HepG2 (cell line): ENCODE results near the gene C20orf204. TPM values are rescaled to one million over a fixed set of nuclear protein-coding genes. Genes with fewer than 3 reads are reported as not detected.

Experiments
- ARHGAP35 ChIP-seq: sonication (generic); formaldehyde crosslinking; IDR thresholded peaks from 2 replicates; pipeline ENCODE4 v1.9.0; 2022; ENCODE audit warnings: mild to moderate bottlenecking, inconsistent platforms, moderate library complexity, missing genetic modification reagents, borderline replicate concordance
- HNF4A ChIP-seq: sonication (generic); formaldehyde crosslinking; IDR thresholded peaks from 2 replicates; pipeline ENCODE4 v1.4.0; 2020; ENCODE audit warnings: missing genetic modification reagents
- HNRNPL ChIP-seq: fragments of 200-400 bp; formaldehyde crosslinking; IDR thresholded peaks from 2 replicates; pipeline ENCODE4 v1.6.1; 2017; ENCODE audit warnings: mild to moderate bottlenecking, low read depth, low read length
- IRX3 ChIP-seq: sonication (generic); formaldehyde crosslinking; IDR thresholded peaks from 2 replicates; pipeline ENCODE4 v1.8.1; 2023; ENCODE audit warnings: mild to moderate bottlenecking, low read depth, missing genetic modification reagents, borderline replicate concordance
- KLF13 ChIP-seq: sonication (generic); formaldehyde crosslinking; IDR thresholded peaks from 2 replicates; pipeline ENCODE4 v1.4.0; 2020; ENCODE audit warnings: mild to moderate bottlenecking, missing genetic modification reagents
- KLF16 ChIP-seq, 2 experiments: sonication (generic) in 1 of 2; formaldehyde crosslinking in 1 of 2; IDR thresholded peaks; 2 replicates each; pipeline versions ENCODE4 v1.6.1 to v1.8.0; 2016 to 2023; ENCODE audit warnings: missing genetic modification reagents in 2 of 2, missing compliant biosample characterization in 1 of 2
- MZF1 ChIP-seq: sonication (generic); formaldehyde crosslinking; IDR thresholded peaks from 2 replicates; pipeline ENCODE4 v1.8.1; 2023; ENCODE audit warnings: mild to moderate bottlenecking, missing genetic modification reagents, borderline replicate concordance
- NCOR1 ChIP-seq: fragments of 200-600 bp; sonication (generic); IDR thresholded peaks from 2 replicates; pipeline ENCODE4 v1.7.0; 2017; ENCODE audit warnings: antibody characterized with exemption, low read length, borderline replicate concordance
- NR1H2 ChIP-seq: sonication (generic); formaldehyde crosslinking; IDR thresholded peaks from 2 replicates; pipeline ENCODE4 v1.8.1; 2022; ENCODE audit warnings: low read depth, missing genetic modification reagents, borderline replicate concordance
- RORA ChIP-seq: sonication (generic); formaldehyde crosslinking; IDR thresholded peaks from 2 replicates; pipeline ENCODE4 v1.5.0; 2020; ENCODE audit warnings: mild to moderate bottlenecking, missing genetic modification reagents, moderate library complexity
- SALL1 ChIP-seq: sonication (generic); formaldehyde crosslinking; IDR thresholded peaks from 2 replicates; pipeline ENCODE4 v1.8.0; 2022; ENCODE audit warnings: mild to moderate bottlenecking, missing genetic modification reagents
- STAT5B ChIP-seq: sonication (generic); formaldehyde crosslinking; IDR thresholded peaks from 2 replicates; pipeline ENCODE4 v1.4.0; 2020; ENCODE audit warnings: missing genetic modification reagents
- TAF1 ChIP-seq: sonication (generic); formaldehyde crosslinking; IDR thresholded peaks from 2 replicates; pipeline ENCODE4 v1.4.0; 2020; ENCODE audit warnings: missing genetic modification reagents
- TRIM24 ChIP-seq: sonication (generic); formaldehyde crosslinking; IDR thresholded peaks from 2 replicates; pipeline ENCODE4 v1.8.0; 2022; ENCODE audit warnings: mild to moderate bottlenecking, missing genetic modification reagents
- ZBTB4 ChIP-seq: sonication (generic); formaldehyde crosslinking; IDR thresholded peaks from 2 replicates; pipeline ENCODE4 v1.4.0; 2020; ENCODE audit warnings: missing genetic modification reagents, mild to moderate bottlenecking, borderline replicate concordance
- ZNF609 ChIP-seq: sonication (generic); formaldehyde crosslinking; IDR thresholded peaks from 2 replicates; pipeline ENCODE4 v1.4.0; 2020; ENCODE audit warnings: mild to moderate bottlenecking, missing genetic modification reagents, borderline replicate concordance
- polyA plus RNA-seq, 8 experiments: library from polyadenylated mRNA; depleted of rRNA in 3 of 8; stranded (reverse) in 7 of 8; unstranded in 1 of 8; fragments of >200 nt; fragmentation: Illumina TruSeq in 4 of 8; extraction: Trizol in 4 of 8; gene quantifications; 2 replicates each; pipeline versions ENCODE4 v1.2.1 to v1.2.3, GENCODE V29; 2011 to 2016; ENCODE audit warnings: low read depth in 4 of 8, missing spikeins in 1 of 8, mixed read lengths in 1 of 8; ENCODE audit not compliant: insufficient read depth in 1 of 8
- total RNA-seq, 5 experiments: library from RNA; depleted of rRNA; stranded (reverse); fragments of >200 nt; fragmentation: Illumina TruSeq; extraction: Trizol; gene quantifications; 2 replicates each; pipeline ENCODE4 v1.2.3, GENCODE V29; 2016; ENCODE audit warnings: low read depth in 1 of 5
- TF ChIP-seq, protein P1 (sequence below): IDR thresholded peaks from 2 replicates; pipeline ENCODE4 v1.6.1; 2012; ENCODE audit warnings: low read depth, low read length, improper control_type of control experiment
- TF ChIP-seq, protein P2 (sequence below): sonication (generic); formaldehyde crosslinking; IDR thresholded peaks from 2 replicates; pipeline ENCODE4 v1.8.1; 2022; ENCODE audit warnings: mild to moderate bottlenecking, missing genetic modification reagents

Gene C20orf204
- total and polyA plus RNA-seq, 2 of the 13 experiments (the other 11 are each of a cell fraction or from before 2014, with no cell fraction given), result 22.1 to 80.0 TPM

DNA sequence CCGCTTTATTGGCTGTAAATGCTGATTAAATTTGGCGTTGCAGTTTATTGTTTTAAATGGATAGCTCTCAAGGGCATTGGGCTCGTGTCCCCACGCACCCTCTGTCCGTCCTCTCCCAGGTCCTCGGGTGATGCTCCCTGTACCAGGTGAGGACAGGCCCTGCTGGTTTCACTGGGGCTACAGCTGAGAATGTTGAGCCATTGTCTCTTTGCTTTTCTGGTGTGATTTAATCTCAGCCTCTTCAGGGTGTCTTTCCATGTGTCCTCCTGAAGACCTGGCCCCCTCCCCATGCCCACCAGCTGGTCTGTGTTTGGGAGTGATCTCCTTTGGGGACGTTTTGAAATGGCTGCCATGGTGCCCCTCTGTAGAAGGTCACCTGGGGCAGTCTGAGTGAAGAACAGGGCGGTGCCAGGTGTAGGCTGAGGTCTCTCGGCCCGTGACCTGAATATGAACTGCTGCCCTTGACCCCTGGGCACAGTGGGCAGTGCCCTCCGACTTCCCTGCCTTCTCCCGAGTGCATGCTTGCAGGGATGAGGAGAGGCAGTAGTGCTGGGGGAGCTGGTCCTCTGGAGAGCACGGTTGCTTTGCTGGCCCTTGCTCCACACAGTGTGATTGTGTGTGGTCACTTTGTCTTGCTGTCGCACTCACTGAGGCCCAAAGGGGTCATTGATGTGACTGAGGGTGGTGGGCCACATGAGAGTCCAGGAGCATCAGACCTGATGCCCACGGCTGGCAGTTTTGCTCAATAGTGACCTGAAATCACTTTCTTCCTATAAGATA lies 12.4 kb upstream of the C20orf204 start (continued):
- TF ChIP-seq ZNF609 (CRISPR knock-in tag) (no peak), ZBTB4 (CRISPR knock-in tag) (no peak), RORA (CRISPR knock-in tag) (no peak), STAT5B (CRISPR knock-in tag) (no peak), ARHGAP35 (CRISPR knock-in tag) (no peak), KLF16 (CRISPR knock-in tag; IDR thresholded peaks at IDR 0.05) (no peak; a peak in 1 of 4 replicates), HNRNPL (peak; percentile 100), TRIM24 (CRISPR knock-in tag) (no peak), IRX3 (CRISPR knock-in tag) (no peak), TAF1 (CRISPR knock-in tag) (no peak), SALL1 (no peak), HNF4A (CRISPR knock-in tag) (peak; percentile 30; the same call in 1 of the 2 replicates), NCOR1 (no peak), KLF13 (CRISPR knock-in tag) (no peak), NR1H2 (no peak), MZF1 (CRISPR knock-in tag) (no peak)
- TF ChIP-seq, protein P1, sequence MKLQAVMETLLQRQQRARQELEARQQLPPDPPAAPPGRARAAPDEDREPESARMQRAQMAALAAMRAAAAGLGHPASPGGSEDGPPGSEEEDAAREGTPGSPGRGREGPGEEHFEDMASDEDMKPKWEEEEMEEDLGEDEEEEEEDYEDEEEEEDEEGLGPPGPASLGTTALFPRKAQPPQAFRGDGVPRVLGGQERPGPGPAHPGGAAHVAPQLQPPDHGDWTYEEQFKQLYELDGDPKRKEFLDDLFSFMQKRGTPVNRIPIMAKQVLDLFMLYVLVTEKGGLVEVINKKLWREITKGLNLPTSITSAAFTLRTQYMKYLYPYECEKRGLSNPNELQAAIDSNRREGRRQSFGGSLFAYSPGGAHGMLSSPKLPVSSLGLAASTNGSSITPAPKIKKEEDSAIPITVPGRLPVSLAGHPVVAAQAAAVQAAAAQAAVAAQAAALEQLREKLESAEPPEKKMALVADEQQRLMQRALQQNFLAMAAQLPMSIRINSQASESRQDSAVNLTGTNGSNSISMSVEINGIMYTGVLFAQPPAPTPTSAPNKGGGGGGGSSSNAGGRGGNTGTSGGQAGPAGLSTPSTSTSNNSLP, result no peak
- TF ChIP-seq, protein P2, sequence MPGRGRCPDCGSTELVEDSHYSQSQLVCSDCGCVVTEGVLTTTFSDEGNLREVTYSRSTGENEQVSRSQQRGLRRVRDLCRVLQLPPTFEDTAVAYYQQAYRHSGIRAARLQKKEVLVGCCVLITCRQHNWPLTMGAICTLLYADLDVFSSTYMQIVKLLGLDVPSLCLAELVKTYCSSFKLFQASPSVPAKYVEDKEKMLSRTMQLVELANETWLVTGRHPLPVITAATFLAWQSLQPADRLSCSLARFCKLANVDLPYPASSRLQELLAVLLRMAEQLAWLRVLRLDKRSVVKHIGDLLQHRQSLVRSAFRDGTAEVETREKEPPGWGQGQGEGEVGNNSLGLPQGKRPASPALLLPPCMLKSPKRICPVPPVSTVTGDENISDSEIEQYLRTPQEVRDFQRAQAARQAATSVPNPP (CRISPR knock-in tag), result no peak
